ENCODE measurements around the gene NDST1. TPM values are rescaled to one million over a fixed set of nuclear protein-coding genes. Genes with fewer than 3 reads are reported as not detected.

The NDST1 gene
- total RNA-seq, 1 experiment from 2014 or later, result 69.9 TPM

- ChIA-PET POLR2A (no interaction called here), CTCF (no interaction called here)
- H3K4me1 Mint-ChIP-seq, result peaks cover 15% of the 10 kb centered on the region
Measured at GRCh38 chr5:150587856-150588595, 80.1 kb downstream of the NDST1 start.

GRCh38 chr5:150588596-150588890 is 80.6 kb downstream of the NDST1 start:
- ATAC-seq (no peak), DNase-seq (ENCODE audit: low spot score) (no peak)
- Mint-ChIP-seq H3K27ac (no peak overlapping the region), H3K36me3 (no peaks in the 10 kb centered on the region), H3K27me3 (ENCODE audit: low read depth) (no peaks in the 10 kb centered on the region; the same call in 1 of the 2 replicates), H3K4me1 (peaks cover 15% of the 10 kb centered on the region), H3K9me3 (no peaks in the 10 kb centered on the region), H3K4me3 (no peak overlapping the region)
- ChIA-PET CTCF (interaction anchor here (2.7 kb wide), 1 partner anchor 112 kb away, joined by 7 read pairs; the partner anchor contains the start of gene RBM22), POLR2A (interaction anchor here (0.6 kb wide), 1 partner anchor 9 kb away, joined by 3 read pairs; no protein-coding TSS in a partner anchor)
- no peak for TF ChIP-seq NR1H2 (CRISPR knock-in tag; IDR thresholded peaks at IDR 0.05)
- TF ChIP-seq, protein P1, sequence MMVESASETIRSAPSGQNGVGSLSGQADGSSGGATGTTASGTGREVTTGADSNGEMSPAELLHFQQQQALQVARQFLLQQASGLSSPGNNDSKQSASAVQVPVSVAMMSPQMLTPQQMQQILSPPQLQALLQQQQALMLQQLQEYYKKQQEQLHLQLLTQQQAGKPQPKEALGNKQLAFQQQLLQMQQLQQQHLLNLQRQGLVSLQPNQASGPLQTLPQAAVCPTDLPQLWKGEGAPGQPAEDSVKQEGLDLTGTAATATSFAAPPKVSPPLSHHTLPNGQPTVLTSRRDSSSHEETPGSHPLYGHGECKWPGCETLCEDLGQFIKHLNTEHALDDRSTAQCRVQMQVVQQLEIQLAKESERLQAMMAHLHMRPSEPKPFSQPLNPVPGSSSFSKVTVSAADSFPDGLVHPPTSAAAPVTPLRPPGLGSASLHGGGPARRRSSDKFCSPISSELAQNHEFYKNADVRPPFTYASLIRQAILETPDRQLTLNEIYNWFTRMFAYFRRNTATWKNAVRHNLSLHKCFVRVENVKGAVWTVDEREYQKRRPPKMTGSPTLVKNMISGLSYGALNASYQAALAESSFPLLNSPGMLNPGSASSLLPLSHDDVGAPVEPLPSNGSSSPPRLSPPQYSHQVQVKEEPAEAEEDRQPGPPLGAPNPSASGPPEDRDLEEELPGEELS (CRISPR knock-in tag; IDR thresholded peaks at IDR 0.05), result no peak
- TF ChIP-seq, protein P2, sequence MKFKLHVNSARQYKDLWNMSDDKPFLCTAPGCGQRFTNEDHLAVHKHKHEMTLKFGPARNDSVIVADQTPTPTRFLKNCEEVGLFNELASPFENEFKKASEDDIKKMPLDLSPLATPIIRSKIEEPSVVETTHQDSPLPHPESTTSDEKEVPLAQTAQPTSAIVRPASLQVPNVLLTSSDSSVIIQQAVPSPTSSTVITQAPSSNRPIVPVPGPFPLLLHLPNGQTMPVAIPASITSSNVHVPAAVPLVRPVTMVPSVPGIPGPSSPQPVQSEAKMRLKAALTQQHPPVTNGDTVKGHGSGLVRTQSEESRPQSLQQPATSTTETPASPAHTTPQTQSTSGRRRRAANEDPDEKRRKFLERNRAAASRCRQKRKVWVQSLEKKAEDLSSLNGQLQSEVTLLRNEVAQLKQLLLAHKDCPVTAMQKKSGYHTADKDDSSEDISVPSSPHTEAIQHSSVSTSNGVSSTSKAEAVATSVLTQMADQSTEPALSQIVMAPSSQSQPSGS (CRISPR knock-in tag; IDR thresholded peaks at IDR 0.05; ENCODE audit: borderline replicate concordance, low read depth), result no peak

More at GRCh38 chr5:150587856-150588595, 80.1 kb downstream of the NDST1 start:
- Mint-ChIP-seq H3K9me3 (no peaks in the 10 kb centered on the region), H3K36me3 (no peaks in the 10 kb centered on the region), H3K27ac (no peak overlapping the region), H3K27me3 (ENCODE audit: low read depth) (no peaks in the 10 kb centered on the region; the same call in 1 of the 2 replicates), H3K4me3 (no peak overlapping the region)
- DNase-seq (ENCODE audit: low spot score) (no peak), ATAC-seq (no peak)
- no peak for TF ChIP-seq NFE2L1 (CRISPR knock-in tag; IDR thresholded peaks at IDR 0.05)
- TF ChIP-seq, protein P3, sequence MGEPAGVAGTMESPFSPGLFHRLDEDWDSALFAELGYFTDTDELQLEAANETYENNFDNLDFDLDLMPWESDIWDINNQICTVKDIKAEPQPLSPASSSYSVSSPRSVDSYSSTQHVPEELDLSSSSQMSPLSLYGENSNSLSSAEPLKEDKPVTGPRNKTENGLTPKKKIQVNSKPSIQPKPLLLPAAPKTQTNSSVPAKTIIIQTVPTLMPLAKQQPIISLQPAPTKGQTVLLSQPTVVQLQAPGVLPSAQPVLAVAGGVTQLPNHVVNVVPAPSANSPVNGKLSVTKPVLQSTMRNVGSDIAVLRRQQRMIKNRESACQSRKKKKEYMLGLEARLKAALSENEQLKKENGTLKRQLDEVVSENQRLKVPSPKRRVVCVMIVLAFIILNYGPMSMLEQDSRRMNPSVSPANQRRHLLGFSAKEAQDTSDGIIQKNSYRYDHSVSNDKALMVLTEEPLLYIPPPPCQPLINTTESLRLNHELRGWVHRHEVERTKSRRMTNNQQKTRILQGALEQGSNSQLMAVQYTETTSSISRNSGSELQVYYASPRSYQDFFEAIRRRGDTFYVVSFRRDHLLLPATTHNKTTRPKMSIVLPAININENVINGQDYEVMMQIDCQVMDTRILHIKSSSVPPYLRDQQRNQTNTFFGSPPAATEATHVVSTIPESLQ (CRISPR knock-in tag; IDR thresholded peaks at IDR 0.05), result no peak
- no peak for TF ChIP-seq ATF1 (CRISPR knock-in tag; IDR thresholded peaks at IDR 0.05)
- no peak for TF ChIP-seq ETV6 (CRISPR knock-in tag; IDR thresholded peaks at IDR 0.05)
- no peak for TF ChIP-seq ZNF219 (CRISPR knock-in tag; IDR thresholded peaks at IDR 0.05; ENCODE audit: borderline replicate concordance)
- TF ChIP-seq GRHL2 (CRISPR knock-in tag; IDR thresholded peaks at IDR 0.05; ENCODE audit: insufficient replicate concordance, severe bottlenecking), result no peak
- TF ChIP-seq, protein P4, sequence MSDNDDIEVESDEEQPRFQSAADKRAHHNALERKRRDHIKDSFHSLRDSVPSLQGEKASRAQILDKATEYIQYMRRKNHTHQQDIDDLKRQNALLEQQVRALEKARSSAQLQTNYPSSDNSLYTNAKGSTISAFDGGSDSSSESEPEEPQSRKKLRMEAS (CRISPR knock-in tag; IDR thresholded peaks at IDR 0.05), result no peak
- TF ChIP-seq ESRRA (CRISPR knock-in tag; IDR thresholded peaks at IDR 0.05; ENCODE audit: borderline replicate concordance), result no peak
- no peak for TF ChIP-seq TP53 (CRISPR knock-in tag; IDR thresholded peaks at IDR 0.05)
- no peak for TF ChIP-seq IRF1 (CRISPR knock-in tag; IDR thresholded peaks at IDR 0.05)
- TF ChIP-seq ELF4 (CRISPR knock-in tag; IDR thresholded peaks at IDR 0.05; ENCODE audit: low read depth), result no peak
- no peak for TF ChIP-seq ZBTB21 (CRISPR knock-in tag; IDR thresholded peaks at IDR 0.05; ENCODE audit: borderline replicate concordance)
- TF ChIP-seq, protein P1 (CRISPR knock-in tag; IDR thresholded peaks at IDR 0.05), result no peak
